Right cardiac atrium (tissue), 5 donors: Measurements from ENCODE around the gene AGPAT3. TPM values are rescaled to one million over a fixed set of nuclear protein-coding genes. Genes with fewer than 3 reads are reported as not detected.

Source experiments
- ATAC-seq, 2 donors: fragments of 200-7000 bp; cut with Tn5 transposase; one replicate each; pipeline versions ENCODE4 v1.8.0 to v1.9.1; 2020; ENCODE audit warnings: moderate library complexity in 2 of 2, mild to moderate bottlenecking in 1 of 2
- DNase-seq, 3 donors: peaks; one replicate each; pipeline ENCODE4 v3.0.0-alpha.2; 2020
- H3K27ac ChIP-seq: one replicate; pipeline ENCODE4 v1.5.1; 2013; ENCODE audit warnings: mild to moderate bottlenecking, low read length, control low read depth, moderate library complexity
- H3K27me3 ChIP-seq: one replicate; pipeline ENCODE4 v1.6.1; 2013; ENCODE audit not compliant: control insufficient read depth, insufficient read depth
- H3K4me1 ChIP-seq: one replicate; pipeline ENCODE4 v1.6.1; 2013; ENCODE audit warnings: low read length; ENCODE audit not compliant: control insufficient read depth, insufficient read depth
- H3K4me3 ChIP-seq: one replicate; pipeline ENCODE4 v1.5.1; 2013; ENCODE audit warnings: low read length, control low read depth
- H3K9me3 ChIP-seq: one replicate; pipeline ENCODE4 v1.6.1; 2013; ENCODE audit warnings: low read length; ENCODE audit not compliant: control insufficient read depth
- WGBS: extraction: QIAGEN DNeasy Blood & Tissue Kit; methylation state at CpG from one replicate; pipeline ENCODE4 v1.1.7; 2013; 5-methylcytosine and 5-hydroxymethylcytosine counted together
- intact Hi-C, 4 donors: fragments of 100-400 bp; cut with DNase I; formaldehyde crosslinking; loops; one replicate each; pipeline versions ENCODE4 v1.11.0 to v1.14.0; 2022 to 2023
- polyA plus RNA-seq: library from polyadenylated mRNA; stranded (reverse); fragments of 200-250 nt; gene quantifications from one replicate; pipeline ENCODE4 v1.2.3, GENCODE V29; 2013
- total RNA-seq, 4 donors: library from RNA; stranded (reverse); fragmentation: NEBNext Ultra II Directional; extraction: Animal tissue kit (Norgen Biotek cat#: 25700); gene quantifications; one replicate each; pipeline ENCODE4 v1.2.1, GENCODE V29; 2021
- donor health status: healthy with polysubstance abuse.
- donor health status: DM: no; HTN: yes; CAD: no.
- donor health status: DM: no; HTN: no; CAD: no.
- donor health status: DM: no; HTN: yes; CAD: no; lungs with severe emphysema.
- donor health status: DM: yes; HTN: yes; CAD: no.

The AGPAT3 gene
- total and polyA plus RNA-seq, 5 donors, result 32.0 to 71.1 (median 58.6) TPM

- intact Hi-C loops, result no loop called here
- DNase-seq (no peak), ATAC-seq (no peak)
- Histone ChIP-seq H3K4me1 (peaks cover 10% of the 10 kb centered on the region), H3K4me3 (no peak overlapping the region), H3K27me3 (no peaks in the 10 kb centered on the region), H3K9me3 (no peaks in the 10 kb centered on the region), H3K27ac (no peak overlapping the region)
- 93% methylated on average over 23 of the region's 23 CpGs for WGBS
Measured at GRCh38 chr21:43899307-43900077, 34.5 kb downstream of the AGPAT3 start.

GRCh38 chr21:43900078-43900385 lies 35.0 kb downstream of the AGPAT3 start:
- no peaks in the 10 kb centered on the region for H3K9me3 ChIP-seq
- ATAC-seq (no peak), DNase-seq (no peak)
- no peak overlapping the region for H3K4me3 ChIP-seq
- WGBS, result 92% methylated on average over 1 of the region's 1 CpG
- intact Hi-C loops, result no loop called here
- no peaks in the 10 kb centered on the region for H3K27me3 ChIP-seq
- no peak overlapping the region for H3K27ac ChIP-seq
- peaks cover 10% of the 10 kb centered on the region for H3K4me1 ChIP-seq

GRCh38 chr21:43900690-43901089 lies 35.7 kb downstream of the AGPAT3 start:
- Histone ChIP-seq H3K27ac (no peak overlapping the region), H3K27me3 (no peaks in the 10 kb centered on the region), H3K4me3 (no peak overlapping the region), H3K9me3 (no peaks in the 10 kb centered on the region), H3K4me1 (peaks cover 9% of the 10 kb centered on the region)
- intact Hi-C loops, result no loop called here
- ATAC-seq, result no peak
- WGBS, result 96% methylated on average over 6 of the region's 6 CpGs
- DNase-seq, result no peak

GRCh38 chr21:43902441-43902840 lies 37.4 kb downstream of the AGPAT3 start:
- Histone ChIP-seq H3K4me1 (peaks cover 9% of the 10 kb centered on the region), H3K27ac (peak overlapping the region; percentile 53), H3K27me3 (no peaks in the 10 kb centered on the region), H3K4me3 (no peak overlapping the region), H3K9me3 (no peaks in the 10 kb centered on the region)
- peak; percentile 20 to 57 for ATAC-seq
- WGBS, result 52% methylated on average over 6 of the region's 6 CpGs
- peak in 2 of 3 donors; percentile 32 to 57 for DNase-seq
- intact Hi-C loops, result no loop called here

- Histone ChIP-seq H3K27ac (peak overlapping the region; percentile 69), H3K9me3 (no peaks in the 10 kb centered on the region), H3K27me3 (no peaks in the 10 kb centered on the region), H3K4me3 (no peak overlapping the region), H3K4me1 (peaks cover 9% of the 10 kb centered on the region)
- WGBS, result 61% methylated on average over 26 of the region's 26 CpGs
- DNase-seq (peak in 1 of 3 donors; percentile 70), ATAC-seq (peak; percentile 70 to 77)
- intact Hi-C loops, result no loop called here
Measured at GRCh38 chr21:43903451-43904091, 38.5 kb downstream of the AGPAT3 start.

- 86% methylated on average over 14 of the region's 14 CpGs for WGBS
Measured at GRCh38 chr21:43904331-43904781, 39.3 kb downstream of the AGPAT3 start.

GRCh38 chr21:43905726-43906455 lies 40.9 kb downstream of the AGPAT3 start:
- H3K4me1 ChIP-seq, result peaks cover 9% of the 10 kb centered on the region
- intact Hi-C loops, result no loop called here
- ATAC-seq, result no peak

More at GRCh38 chr21:43904331-43904781, 39.3 kb downstream of the AGPAT3 start:
- intact Hi-C loops, result no loop called here
- no peak for DNase-seq
- ATAC-seq, result peak in 1 of 2 donors; percentile 15
- no peaks in the 10 kb centered on the region for H3K27me3 ChIP-seq
- peak overlapping the region; percentile 30 for H3K27ac ChIP-seq
- no peak overlapping the region for H3K4me3 ChIP-seq
- no peaks in the 10 kb centered on the region for H3K9me3 ChIP-seq
- H3K4me1 ChIP-seq, result peaks cover 9% of the 10 kb centered on the region

GRCh38 chr21:43906585-43907370 lies 41.8 kb downstream of the AGPAT3 start:
- Histone ChIP-seq H3K4me3 (no peak overlapping the region), H3K27me3 (no peaks in the 10 kb centered on the region), H3K4me1 (peaks cover 9% of the 10 kb centered on the region), H3K27ac (no peak overlapping the region), H3K9me3 (no peaks in the 10 kb centered on the region)
- intact Hi-C loops, result no loop called here
- no peak for DNase-seq
- 97% methylated on average over 26 of the region's 26 CpGs for WGBS
- no peak for ATAC-seq

More at GRCh38 chr21:43905726-43906455, 40.9 kb downstream of the AGPAT3 start:
- Histone ChIP-seq H3K27me3 (no peaks in the 10 kb centered on the region), H3K27ac (no peak overlapping the region), H3K9me3 (no peaks in the 10 kb centered on the region), H3K4me3 (no peak overlapping the region)
- WGBS, result 91% methylated on average over 16 of the region's 16 CpGs
- DNase-seq, result no peak

- 84% methylated on average over 22 of the region's 22 CpGs for WGBS
- ATAC-seq (no peak), DNase-seq (no peak)
- Histone ChIP-seq H3K9me3 (no peaks in the 10 kb centered on the region), H3K27ac (no peak overlapping the region), H3K4me1 (peaks cover 6% of the 10 kb centered on the region), H3K27me3 (no peaks in the 10 kb centered on the region), H3K4me3 (no peak overlapping the region)
- intact Hi-C loops, result no loop called here
Measured at GRCh38 chr21:43907751-43908150, 42.7 kb downstream of the AGPAT3 start.

GRCh38 chr21:43908167-43908566 lies 43.1 kb downstream of the AGPAT3 start:
- H3K4me1 ChIP-seq, result peaks cover 2% of the 10 kb centered on the region
- no peak overlapping the region for H3K27ac ChIP-seq
- DNase-seq (no peak), ATAC-seq (no peak)
- no peaks in the 10 kb centered on the region for H3K9me3 ChIP-seq
- H3K4me3 ChIP-seq, result no peak overlapping the region
- intact Hi-C loops, result no loop called here
- H3K27me3 ChIP-seq, result no peaks in the 10 kb centered on the region
- 70% methylated on average over 8 of the region's 8 CpGs for WGBS
